NCI-H2081 (cell line): ENCODE results near the gene PCDHB11.
A peak's percentile ranks its signal among the peaks of the same experiment; 100 is the strongest.
"Not testable (repeated sequence)": the region's sequence is repeated elsewhere in the genome, so short reads cannot be mapped to it uniquely, and the experiment has no call there.

Experiments used
- DNase-seq, 2 experiments: peaks; one replicate each; lab custom pipeline; 2025; lab: John Stamatoyannopoulos, UW

The PCDHB11 gene

GRCh38 chr5:141186897-141187512, 12.4 kb upstream of the PCDHB11 start, which contains the start of gene PCDHB9:
Gene PCDHB9, plus strand, starts transcription at chr5:141187161. Its CDS starts 158 bp downstream, at chr5:141187319.
- DNase-seq = peak; percentile 10 to 44

- DNase-seq = not testable (repeated sequence)
Measured at GRCh38 chr5:141188682-141189081, 10.7 kb upstream of the PCDHB11 start.

GRCh38 chr5:141189131-141189530, 10.3 kb upstream of the PCDHB11 start:
- DNase-seq = not testable (repeated sequence)

- peak in 1 of 2 experiments; percentile 11 for DNase-seq
Measured at GRCh38 chr5:141192110-141192725, 7.2 kb upstream of the PCDHB11 start, which contains the start of gene PCDHB10. Gene PCDHB10, plus strand, starts transcription at chr5:141192353. Its CDS starts 200 bp downstream, at chr5:141192553.

- not testable (repeated sequence) for DNase-seq
Measured at GRCh38 chr5:141194332-141194731, 5.1 kb upstream of the PCDHB11 start.

GRCh38 chr5:141196363-141196762, 3.1 kb upstream of the PCDHB11 start:
- DNase-seq = no peak

GRCh38 chr5:141201126-141201525, 1.7 kb downstream of the PCDHB11 start:
- not testable (repeated sequence) for DNase-seq

GRCh38 chr5:141201646-141202045, 2.2 kb downstream of the PCDHB11 start:
- DNase-seq = not testable (repeated sequence)

- DNase-seq = no peak
Measured at GRCh38 chr5:141208478-141208877, 9.1 kb downstream of the PCDHB11 start, which contains the start of gene PCDHB12. Gene PCDHB12, plus strand, starts transcription at chr5:141208719. Its CDS starts 189 bp downstream, at chr5:141208908.

- not testable (repeated sequence) for DNase-seq
Measured at GRCh38 chr5:141210281-141210680, 10.9 kb downstream of the PCDHB11 start.

- not testable (repeated sequence) for DNase-seq
Measured at GRCh38 chr5:141210849-141211248, 11.4 kb downstream of the PCDHB11 start.

- peak; percentile 51 to 56 for DNase-seq
Measured at GRCh38 chr5:141213656-141214339, 14.4 kb downstream of the PCDHB11 start, which contains the start of gene PCDHB13. Gene PCDHB13, plus strand, starts transcription at chr5:141213919. Its CDS starts 205 bp downstream, at chr5:141214124.

- DNase-seq = not testable (repeated sequence)
Measured at GRCh38 chr5:141214583-141214982, 15.2 kb downstream of the PCDHB11 start.

- DNase-seq = not testable (repeated sequence)
Measured at GRCh38 chr5:141215504-141215903, 16.1 kb downstream of the PCDHB11 start.

GRCh38 chr5:141216035-141216434, 16.6 kb downstream of the PCDHB11 start:
- not testable (repeated sequence) for DNase-seq

- DNase-seq = peak; percentile 26 to 62
Measured at GRCh38 chr5:141223112-141223783, 23.8 kb downstream of the PCDHB11 start, which contains the start of gene PCDHB14. Gene PCDHB14, plus strand, starts transcription at chr5:141223343. Its CDS starts 163 bp downstream, at chr5:141223506.

- not testable (repeated sequence) for DNase-seq
Measured at GRCh38 chr5:141224844-141225243, 25.4 kb downstream of the PCDHB11 start.

- DNase-seq = not testable (repeated sequence)
Measured at GRCh38 chr5:141225421-141225820, 26.0 kb downstream of the PCDHB11 start.

- no peak for DNase-seq
Measured at GRCh38 chr5:141234109-141234667, 34.8 kb downstream of the PCDHB11 start.

- DNase-seq = not testable (repeated sequence)
Measured at GRCh38 chr5:141235922-141236321, 36.5 kb downstream of the PCDHB11 start.
